ENCODE measurements around the gene TRIOBP. TPM values are rescaled to one million over a fixed set of nuclear protein-coding genes. Genes with fewer than 3 reads are reported as not detected.

Gene TRIOBP
- total and polyA plus RNA-seq, 2 of the 13 experiments (the other 11 are each of a cell fraction or from before 2014, with no cell fraction given) = 6.1 to 15.4 TPM

- peak; percentile 38; the same call in 1 of the 2 replicates for TF ChIP-seq ZNF839 (CRISPR knock-in tag; IDR thresholded peaks at IDR 0.05; ENCODE audit: borderline replicate concordance)
- TF ChIP-seq ZNF766 (CRISPR knock-in tag; IDR thresholded peaks at IDR 0.05; ENCODE audit: borderline replicate concordance) = peak; percentile 74; the same call in 1 of the 2 replicates
- TF ChIP-seq AKAP8 (CRISPR knock-in tag; IDR thresholded peaks at IDR 0.05) = peak; percentile 87
- no peak for TF ChIP-seq PBX2 (CRISPR knock-in tag; IDR thresholded peaks at IDR 0.05)
- TF ChIP-seq NFIB (CRISPR knock-in tag; IDR thresholded peaks at IDR 0.05; ENCODE audit: borderline replicate concordance) = no peak
- no peak for TF ChIP-seq SNAI1 (CRISPR knock-in tag; IDR thresholded peaks at IDR 0.05; ENCODE audit: borderline replicate concordance)
- TF ChIP-seq, protein P1, sequence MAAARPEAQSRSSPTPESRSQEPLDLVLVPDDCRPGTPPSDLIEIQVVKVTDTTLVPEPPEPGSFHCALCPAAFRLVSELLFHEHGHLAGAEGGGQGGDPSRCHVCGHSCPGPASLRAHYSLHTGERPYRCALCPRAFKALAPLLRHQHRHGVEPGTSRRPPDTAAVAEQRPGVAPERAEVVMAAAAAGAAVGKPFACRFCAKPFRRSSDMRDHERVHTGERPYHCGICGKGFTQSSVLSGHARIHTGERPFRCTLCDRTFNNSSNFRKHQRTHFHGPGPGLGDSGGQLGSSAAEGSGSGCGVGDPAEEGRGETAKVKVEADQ (CRISPR knock-in tag; IDR thresholded peaks at IDR 0.05; ENCODE audit: borderline replicate concordance) = peak; percentile 49; the same call in 1 of the 2 replicates
- TF ChIP-seq SYNCRIP (IDR thresholded peaks at IDR 0.05; ENCODE audit: insufficient read depth, low read depth, low read length) = no peak
- no peak for TF ChIP-seq ZNF33B (CRISPR knock-in tag; IDR thresholded peaks at IDR 0.05)
- 0 out of 2 replicates have a peak, but pooled peaks have one; percentile 60 for TF ChIP-seq ZFP36L1 (CRISPR knock-in tag; IDR thresholded peaks at IDR 0.05)
- TF ChIP-seq CBX1 (IDR thresholded peaks at IDR 0.05; ENCODE audit: low read depth) = no peak
- TF ChIP-seq, protein P2, sequence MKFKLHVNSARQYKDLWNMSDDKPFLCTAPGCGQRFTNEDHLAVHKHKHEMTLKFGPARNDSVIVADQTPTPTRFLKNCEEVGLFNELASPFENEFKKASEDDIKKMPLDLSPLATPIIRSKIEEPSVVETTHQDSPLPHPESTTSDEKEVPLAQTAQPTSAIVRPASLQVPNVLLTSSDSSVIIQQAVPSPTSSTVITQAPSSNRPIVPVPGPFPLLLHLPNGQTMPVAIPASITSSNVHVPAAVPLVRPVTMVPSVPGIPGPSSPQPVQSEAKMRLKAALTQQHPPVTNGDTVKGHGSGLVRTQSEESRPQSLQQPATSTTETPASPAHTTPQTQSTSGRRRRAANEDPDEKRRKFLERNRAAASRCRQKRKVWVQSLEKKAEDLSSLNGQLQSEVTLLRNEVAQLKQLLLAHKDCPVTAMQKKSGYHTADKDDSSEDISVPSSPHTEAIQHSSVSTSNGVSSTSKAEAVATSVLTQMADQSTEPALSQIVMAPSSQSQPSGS (CRISPR knock-in tag; IDR thresholded peaks at IDR 0.05) = peak; percentile 66; the same call in 1 of the 2 replicates
- TF ChIP-seq SOX5 (CRISPR knock-in tag; IDR thresholded peaks at IDR 0.05; ENCODE audit: borderline replicate concordance) = peak; percentile 82
- TF ChIP-seq, protein P3, sequence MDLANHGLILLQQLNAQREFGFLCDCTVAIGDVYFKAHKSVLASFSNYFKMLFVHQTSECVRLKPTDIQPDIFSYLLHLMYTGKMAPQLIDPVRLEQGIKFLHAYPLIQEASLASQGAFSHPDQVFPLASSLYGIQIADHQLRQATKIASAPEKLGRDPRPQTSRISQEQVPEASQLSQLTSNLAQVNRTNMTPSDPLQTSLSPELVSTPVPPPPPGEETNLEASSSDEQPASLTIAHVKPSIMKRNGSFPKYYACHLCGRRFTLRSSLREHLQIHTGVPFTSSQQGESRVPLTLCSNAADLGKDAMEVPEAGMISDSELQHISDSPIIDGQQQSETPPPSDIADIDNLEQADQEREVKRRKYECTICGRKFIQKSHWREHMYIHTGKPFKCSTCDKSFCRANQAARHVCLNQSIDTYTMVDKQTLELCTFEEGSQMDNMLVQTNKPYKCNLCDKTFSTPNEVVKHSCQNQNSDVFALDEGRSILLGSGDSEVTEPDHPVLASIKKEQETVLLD (CRISPR knock-in tag; IDR thresholded peaks at IDR 0.05; ENCODE audit: low read depth) = no peak
- peak; percentile 77 for TF ChIP-seq RXRB (CRISPR knock-in tag; IDR thresholded peaks at IDR 0.05; ENCODE audit: borderline replicate concordance)
- TF ChIP-seq SPEN (CRISPR knock-in tag; IDR thresholded peaks at IDR 0.05; ENCODE audit: low read depth) = peak; percentile 91
- TF ChIP-seq ZBTB38 (CRISPR knock-in tag; IDR thresholded peaks at IDR 0.05) = peak; percentile 87
- no peak for TF ChIP-seq ZNF672 (CRISPR knock-in tag; IDR thresholded peaks at IDR 0.05)
- no peak for TF ChIP-seq ELK4 (CRISPR knock-in tag; IDR thresholded peaks at IDR 0.05; ENCODE audit: borderline replicate concordance)
- TF ChIP-seq HMGA1 (CRISPR knock-in tag; conservative IDR thresholded peaks at IDR 0.05) = no peak
- TF ChIP-seq ZNF615 (CRISPR knock-in tag; IDR thresholded peaks at IDR 0.05; ENCODE audit: borderline replicate concordance) = no peak
- TF ChIP-seq ZNF333 (CRISPR knock-in tag; IDR thresholded peaks at IDR 0.05; ENCODE audit: borderline replicate concordance) = no peak
- TF ChIP-seq ZNF557 (CRISPR knock-in tag; IDR thresholded peaks at IDR 0.05) = no peak
- no peak for TF ChIP-seq FOXP1 (IDR thresholded peaks at IDR 0.05)
- TF ChIP-seq FOXP1 (CRISPR knock-in tag; IDR thresholded peaks at IDR 0.05) = no peak
- no peak; the same call in 1 of the 2 replicates for TF ChIP-seq PPARG (CRISPR knock-in tag; conservative IDR thresholded peaks at IDR 0.05)
These were observed 121.0 kb downstream of the TRIOBP start (continued) for GRCh38 chr22:37817705-37818408.
